DND-41 (cell line): ENCODE measurements around the gene DSCAM.

Source experiments
- ATAC-seq: fragments of 200-7000 bp; cut with Tn5 transposase; 3 replicates; pipeline ENCODE4 v1.9.1; 2021; ENCODE audit warnings: low read depth; ENCODE audit not compliant: insufficient read depth
- DNase-seq: peaks from one replicate; pipeline ENCODE4 v3.0.0-alpha.2; 2020
- H2AFZ ChIP-seq: 2 replicates; pipeline ENCODE4 v1.6.0; 2012; ENCODE audit warnings: low read depth, low read length
- H3K27ac ChIP-seq: 2 replicates; pipeline ENCODE4 v1.5.1; 2012; ENCODE audit warnings: low read length, inconsistent platforms
- H3K27me3 ChIP-seq: fragments of 200-600 bp; sonication (generic); 2 replicates; pipeline ENCODE4 v1.6.0; 2012; ENCODE audit warnings: low read length, mild to moderate bottlenecking, inconsistent platforms; ENCODE audit not compliant: insufficient read depth, poor library complexity
- H3K36me3 ChIP-seq: 2 replicates; pipeline ENCODE4 v1.5.1; 2012; ENCODE audit warnings: low read length, inconsistent platforms; ENCODE audit not compliant: insufficient read depth
- H3K4me1 ChIP-seq: 2 replicates; pipeline ENCODE4 v1.5.1; 2012; ENCODE audit warnings: mild to moderate bottlenecking, low read length; ENCODE audit not compliant: insufficient read depth
- H3K4me2 ChIP-seq: 2 replicates; pipeline ENCODE4 v1.6.0; 2012; ENCODE audit warnings: mild to moderate bottlenecking, moderate library complexity, low read length, inconsistent platforms; ENCODE audit not compliant: insufficient read depth
- H3K4me3 ChIP-seq, 2 experiments: fragments of 200-600 bp in 1 of 2; shearing (Covaris generic) in 1 of 2; 2 replicates each; pipeline ENCODE4 v1.5.1; 2012 to 2016; ENCODE audit warnings: inconsistent platforms in 2 of 2, low read length in 2 of 2, mild to moderate bottlenecking in 2 of 2, low read depth in 1 of 2, moderate library complexity in 1 of 2
- H3K79me2 ChIP-seq: 2 replicates; pipeline ENCODE4 v1.6.0; 2012; ENCODE audit warnings: low read length, inconsistent platforms; ENCODE audit not compliant: insufficient read depth
- H3K9ac ChIP-seq: 2 replicates; pipeline ENCODE4 v1.6.0; 2012; ENCODE audit warnings: low read depth, mild to moderate bottlenecking, inconsistent platforms, low read length, moderate library complexity
- H3K9me3 ChIP-seq: 2 replicates; pipeline ENCODE4 v1.5.1; 2012; ENCODE audit warnings: low read length, moderate library complexity, mild to moderate bottlenecking, inconsistent platforms; ENCODE audit not compliant: insufficient read depth, severe bottlenecking
- H4K20me1 ChIP-seq: 2 replicates; pipeline ENCODE4 v1.6.0; 2012; ENCODE audit warnings: low read length; ENCODE audit not compliant: insufficient read depth
- EZH2 ChIP-seq: IDR thresholded peaks from 3 replicates; pipeline ENCODE4 v1.6.1; 2012; ENCODE audit warnings: borderline replicate concordance, low read depth, mild to moderate bottlenecking, moderate library complexity, low read length, inconsistent platforms; ENCODE audit not compliant: severe bottlenecking
- TF ChIP-seq, protein P1 (sequence below): IDR thresholded peaks from 2 replicates; pipeline ENCODE4 v1.5.1; 2012; ENCODE audit warnings: borderline replicate concordance, low read length, moderate library complexity, mild to moderate bottlenecking; ENCODE audit not compliant: poor library complexity, severe bottlenecking; ENCODE audit errors: extremely low read depth

The DSCAM gene

DNA sequence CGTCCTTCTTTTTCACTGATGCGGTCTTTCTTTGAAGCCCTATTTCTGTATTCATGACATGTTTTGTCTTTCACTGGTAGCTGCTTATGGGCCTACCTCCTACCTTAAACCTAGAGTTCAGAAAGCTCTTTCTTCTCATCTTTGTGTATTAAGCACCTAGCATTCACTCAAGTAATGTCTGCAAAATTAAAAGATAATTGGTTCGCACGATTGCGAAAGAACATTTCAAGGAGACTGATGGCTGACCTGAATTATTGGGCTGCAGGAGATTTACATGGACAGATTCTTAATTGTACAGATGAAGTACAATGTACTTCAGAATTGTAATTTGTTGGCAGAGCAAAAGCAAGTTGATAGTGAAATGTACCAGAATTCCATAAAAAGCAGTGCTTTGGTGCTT lies 773.3 kb downstream of the DSCAM start:
- Histone ChIP-seq H3K4me1 (no peaks in the 10 kb centered on the region), H3K79me2 (no peaks in the 10 kb centered on the region)
- no peak for ATAC-seq

DNA sequence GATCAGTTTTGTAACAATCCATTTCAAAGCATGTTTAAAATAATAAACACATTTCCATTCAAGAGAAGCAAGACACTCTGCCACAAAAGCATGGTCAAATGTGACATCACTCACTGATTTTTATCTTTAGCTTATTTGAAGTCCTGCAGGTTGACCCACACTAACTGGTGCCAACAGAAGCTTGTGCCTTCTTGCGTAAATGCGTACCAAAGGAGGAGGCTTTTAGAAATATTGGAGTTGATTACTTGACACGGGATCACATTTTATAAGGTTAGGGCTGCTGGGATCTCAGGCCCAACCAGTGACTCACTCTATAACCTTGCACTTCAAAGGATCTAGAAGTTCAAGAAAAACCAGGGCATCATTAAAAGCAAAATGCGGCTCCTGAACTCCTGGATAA lies 776.1 kb downstream of the DSCAM start:
- H3K36me3 ChIP-seq, result no peaks in the 10 kb centered on the region
- H2AFZ ChIP-seq, result no peak overlapping the region
- no peaks in the 10 kb centered on the region for H3K4me1 ChIP-seq
- H4K20me1 ChIP-seq, result no peaks in the 10 kb centered on the region
- no peak overlapping the region for H3K9ac ChIP-seq
- H3K9me3 ChIP-seq, result no peaks in the 10 kb centered on the region
- no peak for ATAC-seq
- H3K4me3 ChIP-seq, result no peak overlapping the region
- TF ChIP-seq EZH2, result no peak
- TF ChIP-seq, protein P1, sequence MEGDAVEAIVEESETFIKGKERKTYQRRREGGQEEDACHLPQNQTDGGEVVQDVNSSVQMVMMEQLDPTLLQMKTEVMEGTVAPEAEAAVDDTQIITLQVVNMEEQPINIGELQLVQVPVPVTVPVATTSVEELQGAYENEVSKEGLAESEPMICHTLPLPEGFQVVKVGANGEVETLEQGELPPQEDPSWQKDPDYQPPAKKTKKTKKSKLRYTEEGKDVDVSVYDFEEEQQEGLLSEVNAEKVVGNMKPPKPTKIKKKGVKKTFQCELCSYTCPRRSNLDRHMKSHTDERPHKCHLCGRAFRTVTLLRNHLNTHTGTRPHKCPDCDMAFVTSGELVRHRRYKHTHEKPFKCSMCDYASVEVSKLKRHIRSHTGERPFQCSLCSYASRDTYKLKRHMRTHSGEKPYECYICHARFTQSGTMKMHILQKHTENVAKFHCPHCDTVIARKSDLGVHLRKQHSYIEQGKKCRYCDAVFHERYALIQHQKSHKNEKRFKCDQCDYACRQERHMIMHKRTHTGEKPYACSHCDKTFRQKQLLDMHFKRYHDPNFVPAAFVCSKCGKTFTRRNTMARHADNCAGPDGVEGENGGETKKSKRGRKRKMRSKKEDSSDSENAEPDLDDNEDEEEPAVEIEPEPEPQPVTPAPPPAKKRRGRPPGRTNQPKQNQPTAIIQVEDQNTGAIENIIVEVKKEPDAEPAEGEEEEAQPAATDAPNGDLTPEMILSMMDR, result no peak
- no peak overlapping the region for H3K27ac ChIP-seq
- no peak for DNase-seq
- no peaks in the 10 kb centered on the region for H3K79me2 ChIP-seq
- H3K4me2 ChIP-seq, result no peak overlapping the region
- peaks cover 13% of the 10 kb centered on the region for H3K27me3 ChIP-seq

More for the DNA sequence above, 773.3 kb downstream of the DSCAM start:
- Histone ChIP-seq H3K9me3 (no peaks in the 10 kb centered on the region), H3K36me3 (no peaks in the 10 kb centered on the region), H3K4me3 (no peak overlapping the region), H4K20me1 (no peaks in the 10 kb centered on the region), H3K9ac (no peak overlapping the region), H3K27me3 (peaks cover 9% of the 10 kb centered on the region), H3K4me2 (no peak overlapping the region), H3K27ac (no peak overlapping the region), H2AFZ (no peak overlapping the region)
- TF ChIP-seq, protein P1, result no peak
- no peak for TF ChIP-seq EZH2
- DNase-seq, result no peak

- no peak for ATAC-seq
Measured at GRCh38 chr21:40067751-40068150, 779.2 kb downstream of the DSCAM start.

More at GRCh38 chr21:40067751-40068150, 779.2 kb downstream of the DSCAM start:
- Histone ChIP-seq H3K36me3 (no peaks in the 10 kb centered on the region), H3K9me3 (no peaks in the 10 kb centered on the region), H3K4me1 (no peaks in the 10 kb centered on the region), H3K4me2 (no peak overlapping the region), H3K27ac (no peak overlapping the region), H4K20me1 (no peaks in the 10 kb centered on the region), H3K4me3 (no peak overlapping the region), H3K79me2 (no peaks in the 10 kb centered on the region), H2AFZ (no peak overlapping the region), H3K27me3 (peaks cover 22% of the 10 kb centered on the region), H3K9ac (no peak overlapping the region)
- no peak for TF ChIP-seq EZH2
- TF ChIP-seq, protein P1, result no peak
- DNase-seq, result no peak
